Measurements from ENCODE around the gene PNKP.

The PNKP gene

GRCh38 chr19:49904136-49904535, 36.8 kb upstream of the PNKP start:
- H3K9me3 ChIP-seq (ENCODE audit: insufficient read depth, low read depth, low read length), result no peaks in the 10 kb centered on the region
- H3K4me1 ChIP-seq (ENCODE audit: insufficient read depth, low read length), result no peaks in the 10 kb centered on the region
- no peaks in the 10 kb centered on the region for H3K27me3 ChIP-seq (ENCODE audit: insufficient read depth, low read length)
- H3K27ac ChIP-seq (ENCODE audit: low read depth, low read length), result no peak overlapping the region
- WGBS, result 93% methylated on average over 6 of the region's 6 CpGs
- peaks cover 22% of the 10 kb centered on the region for H3K36me3 ChIP-seq (ENCODE audit: insufficient read depth, low read length)
- H3K9ac ChIP-seq (ENCODE audit: low read depth, low read length), result no peak overlapping the region
- no peak overlapping the region for H3K4me3 ChIP-seq (ENCODE audit: low read length)

GRCh38 chr19:49896863-49897621, 29.7 kb upstream of the PNKP start, which contains the start of gene IL4I1:
Gene IL4I1 (minus strand): TSS chr19:49896887. CDS start chr19:49896160, 727 bp downstream.
- Histone ChIP-seq H3K9me3 (ENCODE audit: insufficient read depth, low read depth, low read length) (no peaks in the 10 kb centered on the region), H3K4me3 (ENCODE audit: low read length) (no peak within 1 kb of the TSS), H3K27me3 (ENCODE audit: insufficient read depth, low read length) (no peaks in the 10 kb centered on the region; the same call in none of the 2 replicates), H3K9ac (ENCODE audit: low read depth, low read length) (no peak within 1 kb of the TSS), H3K4me1 (ENCODE audit: insufficient read depth, low read length) (no peaks in the 10 kb centered on the region), H3K36me3 (ENCODE audit: insufficient read depth, low read length) (no peaks in the 10 kb centered on the region), H3K27ac (ENCODE audit: low read depth, low read length) (no peak within 1 kb of the TSS)
- 57% methylated on average over 20 of the region's 20 CpGs for WGBS

- Histone ChIP-seq H3K4me3 (ENCODE audit: low read length) (no peak overlapping the region), H3K4me1 (ENCODE audit: insufficient read depth, low read length) (peaks cover 7% of the 10 kb centered on the region; the same call in 1 of the 2 replicates), H3K27ac (ENCODE audit: low read depth, low read length) (no peak overlapping the region), H3K9ac (ENCODE audit: low read depth, low read length) (no peak overlapping the region), H3K36me3 (ENCODE audit: insufficient read depth, low read length) (no peaks in the 10 kb centered on the region), H3K9me3 (ENCODE audit: insufficient read depth, low read depth, low read length) (no peaks in the 10 kb centered on the region), H3K27me3 (ENCODE audit: insufficient read depth, low read length) (peaks cover 2% of the 10 kb centered on the region)
- 81% methylated on average over 17 of the region's 17 CpGs for WGBS
Observed at GRCh38 chr19:49895566-49896297, 28.4 kb upstream of the PNKP start.

- WGBS, result 92% methylated on average over 17 of the region's 17 CpGs
- Histone ChIP-seq H3K9me3 (ENCODE audit: insufficient read depth, low read depth, low read length) (no peaks in the 10 kb centered on the region), H3K36me3 (ENCODE audit: insufficient read depth, low read length) (no peaks in the 10 kb centered on the region), H3K27me3 (ENCODE audit: insufficient read depth, low read length) (peaks cover 2% of the 10 kb centered on the region), H3K4me1 (ENCODE audit: insufficient read depth, low read length) (peaks cover 7% of the 10 kb centered on the region; the same call in 1 of the 2 replicates), H3K27ac (ENCODE audit: low read depth, low read length) (no peak overlapping the region), H3K4me3 (ENCODE audit: low read length) (no peak overlapping the region), H3K9ac (ENCODE audit: low read depth, low read length) (no peak overlapping the region)
Observed at GRCh38 chr19:49894879-49895565, 27.6 kb upstream of the PNKP start.

GRCh38 chr19:49894011-49894664, 26.8 kb upstream of the PNKP start:
- H3K4me3 ChIP-seq (ENCODE audit: low read length), result no peak overlapping the region
- peaks cover 9% of the 10 kb centered on the region for H3K27me3 ChIP-seq (ENCODE audit: insufficient read depth, low read length)
- H3K9me3 ChIP-seq (ENCODE audit: insufficient read depth, low read depth, low read length), result no peaks in the 10 kb centered on the region
- H3K36me3 ChIP-seq (ENCODE audit: insufficient read depth, low read length), result no peaks in the 10 kb centered on the region
- H3K4me1 ChIP-seq (ENCODE audit: insufficient read depth, low read length), result peaks cover 7% of the 10 kb centered on the region; the same call in 1 of the 2 replicates
- H3K9ac ChIP-seq (ENCODE audit: low read depth, low read length), result no peak overlapping the region
- H3K27ac ChIP-seq (ENCODE audit: low read depth, low read length), result no peak overlapping the region
- WGBS, result 95% methylated on average over 18 of the region's 18 CpGs

GRCh38 chr19:49892716-49893115, 25.3 kb upstream of the PNKP start:
- H3K9ac ChIP-seq (ENCODE audit: low read depth, low read length), result no peak overlapping the region
- no peak overlapping the region for H3K4me3 ChIP-seq (ENCODE audit: low read length)
- H3K4me1 ChIP-seq (ENCODE audit: insufficient read depth, low read length), result peaks cover 7% of the 10 kb centered on the region; the same call in 1 of the 2 replicates
- peaks cover 11% of the 10 kb centered on the region for H3K27me3 ChIP-seq (ENCODE audit: insufficient read depth, low read length)
- 100% methylated on average over 1 of the region's 1 CpG for WGBS
- no peaks in the 10 kb centered on the region for H3K9me3 ChIP-seq (ENCODE audit: insufficient read depth, low read depth, low read length)
- H3K27ac ChIP-seq (ENCODE audit: low read depth, low read length), result no peak overlapping the region
- H3K36me3 ChIP-seq (ENCODE audit: insufficient read depth, low read length), result no peaks in the 10 kb centered on the region

- Histone ChIP-seq H3K4me3 (ENCODE audit: low read length) (peak overlapping the region; percentile 14; the same call in 1 of the 2 replicates), H3K27me3 (ENCODE audit: insufficient read depth, low read length) (peaks cover 11% of the 10 kb centered on the region), H3K36me3 (ENCODE audit: insufficient read depth, low read length) (peaks cover 2% of the 10 kb centered on the region), H3K9ac (ENCODE audit: low read depth, low read length) (no peak overlapping the region), H3K27ac (ENCODE audit: low read depth, low read length) (no peak overlapping the region), H3K4me1 (ENCODE audit: insufficient read depth, low read length) (peaks cover 7% of the 10 kb centered on the region; the same call in 1 of the 2 replicates), H3K9me3 (ENCODE audit: insufficient read depth, low read depth, low read length) (no peaks in the 10 kb centered on the region)
- 86% methylated on average over 17 of the region's 17 CpGs for WGBS
Observed at GRCh38 chr19:49891393-49891792, 24.0 kb upstream of the PNKP start.

- H3K4me3 ChIP-seq (ENCODE audit: low read length), result peak overlapping the region; percentile 51
- H3K9me3 ChIP-seq (ENCODE audit: insufficient read depth, low read depth, low read length), result no peaks in the 10 kb centered on the region
- 16% methylated on average over 68 of the region's 69 CpGs for WGBS
- peaks cover 6% of the 10 kb centered on the region for H3K36me3 ChIP-seq (ENCODE audit: insufficient read depth, low read length)
- H3K27ac ChIP-seq (ENCODE audit: low read depth, low read length), result peak overlapping the region; percentile 70; the same call in 1 of the 2 replicates
- H3K4me1 ChIP-seq (ENCODE audit: insufficient read depth, low read length), result peaks cover 7% of the 10 kb centered on the region; the same call in 1 of the 2 replicates
- H3K9ac ChIP-seq (ENCODE audit: low read depth, low read length), result peak overlapping the region; percentile 40; the same call in 1 of the 2 replicates
- H3K27me3 ChIP-seq (ENCODE audit: insufficient read depth, low read length), result peaks cover 11% of the 10 kb centered on the region
Observed at GRCh38 chr19:49890349-49891311, 23.3 kb upstream of the PNKP start.

- 48% methylated on average over 71 of the region's 71 CpGs for WGBS
- Histone ChIP-seq H3K4me3 (ENCODE audit: low read length) (peak overlapping the region; percentile 51), H3K27ac (ENCODE audit: low read depth, low read length) (peak overlapping the region; percentile 70; the same call in 1 of the 2 replicates)
Observed at GRCh38 chr19:49889687-49890348, 22.4 kb upstream of the PNKP start.

More at GRCh38 chr19:49889687-49890348, 22.4 kb upstream of the PNKP start:
- Histone ChIP-seq H3K27me3 (ENCODE audit: insufficient read depth, low read length) (peaks cover 11% of the 10 kb centered on the region), H3K9ac (ENCODE audit: low read depth, low read length) (peak overlapping the region; percentile 40; the same call in 1 of the 2 replicates), H3K36me3 (ENCODE audit: insufficient read depth, low read length) (peaks cover 12% of the 10 kb centered on the region), H3K9me3 (ENCODE audit: insufficient read depth, low read depth, low read length) (no peaks in the 10 kb centered on the region), H3K4me1 (ENCODE audit: insufficient read depth, low read length) (peaks cover 7% of the 10 kb centered on the region; the same call in 1 of the 2 replicates)
